Panc1 (cell line): ENCODE measurements around the gene CKM. TPM values are rescaled to one million over a fixed set of nuclear protein-coding genes. Genes with fewer than 3 reads are reported as not detected.
"Not testable (repeated sequence)": the region's sequence is repeated elsewhere in the genome, so short reads cannot be mapped to it uniquely, and the experiment has no call there.

Experiments
- ATAC-seq: fragments of 200-7000 bp; cut with Tn5 transposase; 2 replicates; pipeline ENCODE4 v1.9.1; 2020; ENCODE audit warnings: mild to moderate bottlenecking, moderate library complexity
- BruUV-seq: library from RNA; stranded (reverse); fragments of 400-500 nt; replicated peaks from 2 replicates; lab custom pipeline; 2021; lab: Mats Ljungman, UMichigan
- CTCF ChIA-PET: fragments of 300-600 bp; sonication (Branson Sonifier 250); formaldehyde crosslinking; loops from one replicate; lab custom pipeline; 2022; ENCODE audit warnings: antibody characterized with exemption; lab: Charles Lee
- POLR2A ChIA-PET: fragments of 300-600 bp; sonication (Branson Sonifier 250); formaldehyde crosslinking; loops from one replicate; lab custom pipeline; 2022; ENCODE audit warnings: antibody characterized with exemption; lab: Charles Lee
- DNase-seq: peaks from one replicate; pipeline ENCODE4 v3.0.0-alpha.2; 2010; ENCODE audit warnings: low read depth, low spot score
- H3K27ac ChIP-seq: 2 replicates; pipeline ENCODE4 v1.5.1; 2011; ENCODE audit warnings: mild to moderate bottlenecking, low read length, inconsistent platforms
- H3K27me3 ChIP-seq: fragments of 200-500 bp; sonication (Bioruptor generic); 2 replicates; pipeline ENCODE4 v1.6.0; 2014; ENCODE audit warnings: low read length, inconsistent platforms; ENCODE audit not compliant: control insufficient read depth, insufficient read depth
- H3K36me3 ChIP-seq: fragments of 200-500 bp; sonication (Bioruptor generic); 2 replicates; pipeline ENCODE4 v1.5.1; 2014; ENCODE audit warnings: inconsistent platforms, mild to moderate bottlenecking, low read length, moderate library complexity; ENCODE audit not compliant: control insufficient read depth, insufficient read depth
- H3K4me1 ChIP-seq: 2 replicates; pipeline ENCODE4 v1.5.1; 2011; ENCODE audit warnings: inconsistent platforms, mild to moderate bottlenecking, low read length, moderate library complexity; ENCODE audit not compliant: control insufficient read depth, insufficient read depth
- H3K4me3 ChIP-seq, 2 experiments: 2 replicates each; pipeline ENCODE4 v1.5.1; 2011 to 2012; ENCODE audit warnings: low read depth in 2 of 2, low read length in 2 of 2, mild to moderate bottlenecking in 2 of 2, inconsistent platforms in 1 of 2, moderate library complexity in 1 of 2
- H3K9me3 ChIP-seq: fragments of 200-500 bp; sonication (Bioruptor generic); 2 replicates; pipeline ENCODE4 v1.5.1; 2014; ENCODE audit warnings: low read depth, mild to moderate bottlenecking, inconsistent platforms, low read length, moderate library complexity; ENCODE audit not compliant: control insufficient read depth, insufficient read depth
- POLR2AphosphoS5 ChIP-seq: IDR thresholded peaks from 2 replicates; pipeline ENCODE4 v1.6.1; 2012; ENCODE audit warnings: mild to moderate bottlenecking, low read depth, low read length, moderate library complexity
- SIN3A ChIP-seq: IDR thresholded peaks from 2 replicates; pipeline ENCODE4 v1.6.1; 2012; ENCODE audit warnings: low read depth, mild to moderate bottlenecking, low read length, moderate library complexity, borderline replicate concordance; ENCODE audit not compliant: insufficient read depth
- TCF7L2 ChIP-seq: IDR thresholded peaks from 2 replicates; pipeline ENCODE4 v1.6.1; 2011; ENCODE audit warnings: mild to moderate bottlenecking, low read depth, low read length, inconsistent platforms
- in situ Hi-C: cut with HindIII; loops from 2 replicates; pipeline ENCODE4 v1.10.0; 2016; ENCODE audit warnings: low sequenced_read_pairs, low pct_unique_long_range_greater_than_20kb
- intact Hi-C: fragments of 100-400 bp; cut with micrococcal nuclease; formaldehyde crosslinking; loops from one replicate; pipeline ENCODE4 v1.10.0; 2022; ENCODE audit not compliant: unreplicated experiment
- total RNA-seq: library from RNA; stranded (reverse); gene quantifications from one replicate; pipeline ENCODE4 v1.2.1, GENCODE V29; 2021; ENCODE audit not compliant: unreplicated experiment
- TF ChIP-seq, protein P1 (sequence below): fragments of 450-650 bp; IDR thresholded peaks from 2 replicates; pipeline ENCODE4 v1.5.1; 2017; ENCODE audit warnings: mild to moderate bottlenecking
- TF ChIP-seq, protein P2 (sequence below), 2 experiments: IDR thresholded peaks; 2 replicates each; pipeline ENCODE4 v1.6.1; 2011 to 2012; ENCODE audit warnings: low read depth in 2 of 2, control low read depth in 1 of 2, low read length in 1 of 2, mild to moderate bottlenecking in 1 of 2, moderate library complexity in 1 of 2; ENCODE audit not compliant: insufficient read depth in 1 of 2

Gene CKM
- total RNA-seq, 1 experiment from 2014 or later, result not detected

DNA sequence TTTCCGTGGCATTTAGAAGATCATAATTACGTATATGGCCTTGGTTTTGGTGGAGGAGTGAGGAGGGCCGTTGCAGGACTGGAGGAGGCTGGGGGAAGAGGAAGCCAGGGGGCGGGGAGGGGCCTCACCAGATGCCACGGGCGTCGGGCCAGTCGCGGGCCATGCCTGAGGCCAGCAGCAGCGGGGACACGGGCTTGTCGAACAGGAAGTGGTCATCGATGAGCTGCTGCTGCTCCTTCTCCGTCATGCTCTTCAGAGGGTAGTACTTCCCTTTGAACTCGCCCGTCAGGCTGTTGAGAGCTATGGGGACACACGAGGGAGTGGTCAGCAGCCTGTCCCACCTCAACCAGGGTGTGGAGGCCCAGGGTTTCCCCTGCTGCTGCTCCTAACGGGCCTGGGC, 11.1 kb downstream of the CKM start:
- no peak for ATAC-seq
- Histone ChIP-seq H3K27me3 (no peaks in the 10 kb centered on the region), H3K9me3 (no peaks in the 10 kb centered on the region), H3K4me1 (no peaks in the 10 kb centered on the region), H3K4me3 (no peak overlapping the region), H3K27ac (no peak overlapping the region), H3K36me3 (no peaks in the 10 kb centered on the region)
- ChIA-PET POLR2A (no interaction called here), CTCF (no interaction called here)
- in situ Hi-C loops, result no loop called here
- intact Hi-C loops, result no loop called here
- no peak for DNase-seq
- no peak for TF ChIP-seq SIN3A
- TF ChIP-seq TCF7L2, result no peak
- TF ChIP-seq, protein P1, sequence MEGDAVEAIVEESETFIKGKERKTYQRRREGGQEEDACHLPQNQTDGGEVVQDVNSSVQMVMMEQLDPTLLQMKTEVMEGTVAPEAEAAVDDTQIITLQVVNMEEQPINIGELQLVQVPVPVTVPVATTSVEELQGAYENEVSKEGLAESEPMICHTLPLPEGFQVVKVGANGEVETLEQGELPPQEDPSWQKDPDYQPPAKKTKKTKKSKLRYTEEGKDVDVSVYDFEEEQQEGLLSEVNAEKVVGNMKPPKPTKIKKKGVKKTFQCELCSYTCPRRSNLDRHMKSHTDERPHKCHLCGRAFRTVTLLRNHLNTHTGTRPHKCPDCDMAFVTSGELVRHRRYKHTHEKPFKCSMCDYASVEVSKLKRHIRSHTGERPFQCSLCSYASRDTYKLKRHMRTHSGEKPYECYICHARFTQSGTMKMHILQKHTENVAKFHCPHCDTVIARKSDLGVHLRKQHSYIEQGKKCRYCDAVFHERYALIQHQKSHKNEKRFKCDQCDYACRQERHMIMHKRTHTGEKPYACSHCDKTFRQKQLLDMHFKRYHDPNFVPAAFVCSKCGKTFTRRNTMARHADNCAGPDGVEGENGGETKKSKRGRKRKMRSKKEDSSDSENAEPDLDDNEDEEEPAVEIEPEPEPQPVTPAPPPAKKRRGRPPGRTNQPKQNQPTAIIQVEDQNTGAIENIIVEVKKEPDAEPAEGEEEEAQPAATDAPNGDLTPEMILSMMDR, result no peak
- TF ChIP-seq POLR2AphosphoS5, result no peak
- TF ChIP-seq, protein P2, sequence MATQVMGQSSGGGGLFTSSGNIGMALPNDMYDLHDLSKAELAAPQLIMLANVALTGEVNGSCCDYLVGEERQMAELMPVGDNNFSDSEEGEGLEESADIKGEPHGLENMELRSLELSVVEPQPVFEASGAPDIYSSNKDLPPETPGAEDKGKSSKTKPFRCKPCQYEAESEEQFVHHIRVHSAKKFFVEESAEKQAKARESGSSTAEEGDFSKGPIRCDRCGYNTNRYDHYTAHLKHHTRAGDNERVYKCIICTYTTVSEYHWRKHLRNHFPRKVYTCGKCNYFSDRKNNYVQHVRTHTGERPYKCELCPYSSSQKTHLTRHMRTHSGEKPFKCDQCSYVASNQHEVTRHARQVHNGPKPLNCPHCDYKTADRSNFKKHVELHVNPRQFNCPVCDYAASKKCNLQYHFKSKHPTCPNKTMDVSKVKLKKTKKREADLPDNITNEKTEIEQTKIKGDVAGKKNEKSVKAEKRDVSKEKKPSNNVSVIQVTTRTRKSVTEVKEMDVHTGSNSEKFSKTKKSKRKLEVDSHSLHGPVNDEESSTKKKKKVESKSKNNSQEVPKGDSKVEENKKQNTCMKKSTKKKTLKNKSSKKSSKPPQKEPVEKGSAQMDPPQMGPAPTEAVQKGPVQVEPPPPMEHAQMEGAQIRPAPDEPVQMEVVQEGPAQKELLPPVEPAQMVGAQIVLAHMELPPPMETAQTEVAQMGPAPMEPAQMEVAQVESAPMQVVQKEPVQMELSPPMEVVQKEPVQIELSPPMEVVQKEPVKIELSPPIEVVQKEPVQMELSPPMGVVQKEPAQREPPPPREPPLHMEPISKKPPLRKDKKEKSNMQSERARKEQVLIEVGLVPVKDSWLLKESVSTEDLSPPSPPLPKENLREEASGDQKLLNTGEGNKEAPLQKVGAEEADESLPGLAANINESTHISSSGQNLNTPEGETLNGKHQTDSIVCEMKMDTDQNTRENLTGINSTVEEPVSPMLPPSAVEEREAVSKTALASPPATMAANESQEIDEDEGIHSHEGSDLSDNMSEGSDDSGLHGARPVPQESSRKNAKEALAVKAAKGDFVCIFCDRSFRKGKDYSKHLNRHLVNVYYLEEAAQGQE (IDR thresholded peaks at IDR 0.05; ENCODE audit: insufficient read depth in 1 of 2, low read depth in 2 of 2, low read length in 1 of 2), result no peak
- BruUV-seq, result no TSS peak

DNA sequence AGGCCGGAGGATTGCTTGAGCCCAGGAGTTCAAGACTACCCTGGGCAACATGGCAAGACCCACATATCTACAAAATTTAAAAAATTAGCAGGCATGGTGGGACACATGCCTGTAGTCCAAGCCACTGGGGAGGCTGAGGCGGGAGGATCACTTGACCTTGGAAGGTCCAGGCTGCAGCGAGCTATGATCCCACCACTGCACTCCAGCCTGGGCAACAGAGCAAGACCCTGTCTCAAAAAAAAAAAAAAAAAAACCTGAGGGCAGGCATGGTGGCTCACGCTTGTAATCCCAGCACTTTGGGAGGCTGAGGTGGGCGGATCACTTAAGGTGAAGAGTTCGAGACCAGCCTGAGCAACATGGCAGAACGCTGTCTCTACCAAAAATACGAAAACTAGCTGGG, 13.4 kb downstream of the CKM start:
- POLR2A ChIA-PET, ATAC-seq, intact Hi-C loops: not testable (repeated sequence)

DNA sequence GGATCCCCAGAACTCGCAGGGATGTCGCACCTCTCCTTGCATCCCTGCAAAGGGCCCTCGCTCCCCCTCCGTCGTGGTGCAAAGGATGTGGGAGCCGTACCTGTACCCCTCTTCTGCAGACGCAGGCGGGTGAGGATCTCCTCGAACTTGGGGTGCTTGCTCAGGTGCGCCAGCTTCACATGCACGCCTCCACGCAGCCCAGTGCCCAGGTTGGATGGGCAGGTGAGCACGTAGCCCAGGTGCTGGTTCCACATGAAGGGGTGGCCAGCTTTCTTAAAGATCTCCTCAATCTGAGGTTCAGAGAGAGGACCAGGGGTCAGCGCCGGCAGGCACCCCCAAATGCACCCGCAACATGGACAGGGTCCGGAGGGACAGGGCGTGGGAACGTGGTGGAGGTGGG, 15.3 kb downstream of the CKM start:
- ChIA-PET CTCF (no interaction called here), POLR2A (no interaction called here)
- no TSS peak for BruUV-seq

More for the DNA sequence above, 13.4 kb downstream of the CKM start:
- H3K27me3 ChIP-seq, H3K4me3 ChIP-seq, in situ Hi-C loops, H3K27ac ChIP-seq, CTCF ChIA-PET, H3K4me1 ChIP-seq, H3K36me3 ChIP-seq, BruUV-seq, DNase-seq, H3K9me3 ChIP-seq: not testable (repeated sequence)

More for the DNA sequence above, 15.3 kb downstream of the CKM start:
- TF ChIP-seq SIN3A (no peak), POLR2AphosphoS5 (no peak), TCF7L2 (no peak)
- TF ChIP-seq, protein P2 (IDR thresholded peaks at IDR 0.05; ENCODE audit: insufficient read depth in 1 of 2, low read depth in 2 of 2, low read length in 1 of 2), result no peak
- TF ChIP-seq, protein P1, result no peak
- H3K27me3 ChIP-seq, result no peaks in the 10 kb centered on the region
- in situ Hi-C loops, result no loop called here
- H3K4me3 ChIP-seq, result no peak overlapping the region
- no peak overlapping the region for H3K27ac ChIP-seq
- H3K36me3 ChIP-seq, result no peaks in the 10 kb centered on the region
- no peak for ATAC-seq
- DNase-seq, result no peak
- intact Hi-C loops, result no loop called here
- H3K9me3 ChIP-seq, result no peaks in the 10 kb centered on the region
- no peaks in the 10 kb centered on the region for H3K4me1 ChIP-seq
